ENCODE measurements around the gene AFAP1. TPM values are rescaled to one million over a fixed set of nuclear protein-coding genes. Genes with fewer than 3 reads are reported as not detected.

AFAP1 gene
- total RNA-seq, 1 donor from 2014 or later, result 27.8 TPM

DNA sequence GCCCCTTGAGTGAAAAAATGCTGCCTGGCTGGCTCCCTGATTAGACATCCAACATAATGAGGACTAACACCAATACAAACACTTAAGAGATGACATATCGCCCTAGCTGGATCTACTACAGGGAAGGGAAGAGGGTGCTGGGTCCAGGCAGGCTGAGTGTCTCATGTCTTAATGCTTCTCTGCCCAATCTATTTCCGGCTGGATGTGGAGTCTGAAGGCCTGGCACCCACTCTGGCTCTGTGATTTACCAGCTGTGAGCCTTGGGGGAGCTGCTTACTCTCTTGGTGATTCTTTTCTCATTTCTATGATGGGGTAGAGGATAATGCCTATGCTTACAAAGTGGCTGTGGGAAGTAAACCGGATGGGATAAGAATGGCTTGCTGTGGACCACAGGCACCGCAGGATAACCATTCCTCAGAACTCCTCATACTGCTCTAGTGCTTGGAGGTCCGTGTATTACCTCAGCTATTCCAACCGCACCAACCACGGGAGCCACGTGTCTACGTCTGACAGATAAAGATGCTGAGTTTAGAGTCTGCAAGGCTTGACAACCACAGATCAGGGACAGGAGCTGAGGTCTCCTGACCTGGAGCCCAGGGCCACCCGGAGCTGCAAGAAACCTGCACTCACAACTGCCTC, 161.7 kb downstream of the AFAP1 start:
- H3K27me3 Mint-ChIP-seq (ENCODE audit: unreplicated experiment), result peaks cover 4% of the 10 kb centered on the region
- H3K27ac Mint-ChIP-seq (ENCODE audit: unreplicated experiment), result no peak overlapping the region
- H3K36me3 Mint-ChIP-seq (ENCODE audit: low read depth, unreplicated experiment), result peaks cover 36% of the 10 kb centered on the region
- peaks cover 19% of the 10 kb centered on the region for H3K4me1 Mint-ChIP-seq (ENCODE audit: unreplicated experiment)
- TF ChIP-seq CTCF (IDR thresholded peaks at IDR 0.05; ENCODE audit: unreplicated experiment), result no peak
- no peaks in the 10 kb centered on the region for H3K9me3 Mint-ChIP-seq (ENCODE audit: unreplicated experiment)
- no peak for DNase-seq (ENCODE audit: low spot score)
- no peak overlapping the region for H3K4me3 Mint-ChIP-seq (ENCODE audit: unreplicated experiment)

DNA sequence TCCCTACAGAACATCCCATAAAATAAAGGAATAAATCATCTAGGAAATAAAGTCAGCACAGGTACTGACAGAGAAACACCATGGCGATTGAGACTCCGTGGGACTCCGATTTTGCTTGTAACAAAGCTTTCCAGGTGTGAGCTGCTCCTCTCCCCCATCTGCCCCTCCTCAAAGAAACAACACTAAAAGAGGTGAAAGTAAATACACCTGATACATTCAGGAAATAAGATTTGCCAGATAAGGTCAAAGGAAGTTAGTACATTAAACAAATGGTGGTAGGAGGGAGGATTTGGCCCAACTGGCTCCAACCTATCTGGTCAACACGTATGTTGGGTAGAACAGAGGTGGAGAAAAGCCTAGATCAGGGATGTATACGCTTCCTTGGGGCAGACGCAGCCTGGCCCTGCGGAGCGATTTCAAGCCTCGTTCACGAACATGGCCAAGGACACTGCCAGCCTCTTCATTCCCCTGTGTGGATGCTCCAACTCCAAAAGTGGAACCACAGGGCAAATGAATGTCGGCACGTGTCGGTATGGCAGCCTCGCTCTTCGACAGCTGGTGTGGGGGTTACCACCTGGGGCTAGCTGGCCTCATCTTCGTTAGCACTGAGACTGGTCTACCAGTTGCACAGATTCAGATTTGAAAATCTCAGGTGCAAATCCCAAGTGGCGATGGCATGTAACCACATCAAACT, 162.5 kb downstream of the AFAP1 start:
- TF ChIP-seq CTCF (IDR thresholded peaks at IDR 0.05; ENCODE audit: unreplicated experiment), result no peak
- H3K9me3 Mint-ChIP-seq (ENCODE audit: unreplicated experiment), result no peaks in the 10 kb centered on the region
- H3K27ac Mint-ChIP-seq (ENCODE audit: unreplicated experiment), result no peak overlapping the region
- H3K4me1 Mint-ChIP-seq (ENCODE audit: unreplicated experiment), result peaks cover 19% of the 10 kb centered on the region
- no peak for DNase-seq (ENCODE audit: low spot score)
- H3K4me3 Mint-ChIP-seq (ENCODE audit: unreplicated experiment), result no peak overlapping the region
- peaks cover 43% of the 10 kb centered on the region for H3K36me3 Mint-ChIP-seq (ENCODE audit: low read depth, unreplicated experiment)
- H3K27me3 Mint-ChIP-seq (ENCODE audit: unreplicated experiment), result peaks cover 7% of the 10 kb centered on the region

GRCh38 chr4:7775396-7775795, 164.3 kb downstream of the AFAP1 start:
- no peak overlapping the region for H3K27ac Mint-ChIP-seq (ENCODE audit: unreplicated experiment)
- H3K4me1 Mint-ChIP-seq (ENCODE audit: unreplicated experiment), result peaks cover 4% of the 10 kb centered on the region

GRCh38 chr4:7774301-7775294, 165.1 kb downstream of the AFAP1 start:
- Mint-ChIP-seq H3K4me1 (ENCODE audit: unreplicated experiment) (peaks cover 4% of the 10 kb centered on the region), H3K27me3 (ENCODE audit: unreplicated experiment) (peaks cover 9% of the 10 kb centered on the region), H3K9me3 (ENCODE audit: unreplicated experiment) (no peaks in the 10 kb centered on the region), H3K4me3 (ENCODE audit: unreplicated experiment) (no peak overlapping the region), H3K27ac (ENCODE audit: unreplicated experiment) (no peak overlapping the region), H3K36me3 (ENCODE audit: low read depth, unreplicated experiment) (peaks cover 64% of the 10 kb centered on the region)
- no peak for TF ChIP-seq CTCF (IDR thresholded peaks at IDR 0.05; ENCODE audit: unreplicated experiment)
- no peak for DNase-seq (ENCODE audit: low spot score)

More at GRCh38 chr4:7775396-7775795, 164.3 kb downstream of the AFAP1 start:
- Mint-ChIP-seq H3K9me3 (ENCODE audit: unreplicated experiment) (no peaks in the 10 kb centered on the region), H3K27me3 (ENCODE audit: unreplicated experiment) (peaks cover 7% of the 10 kb centered on the region), H3K4me3 (ENCODE audit: unreplicated experiment) (no peak overlapping the region), H3K36me3 (ENCODE audit: low read depth, unreplicated experiment) (peaks cover 56% of the 10 kb centered on the region)
- DNase-seq (ENCODE audit: low spot score), result no peak
- no peak for TF ChIP-seq CTCF (IDR thresholded peaks at IDR 0.05; ENCODE audit: unreplicated experiment)

Measured in endothelial cell (in vitro differentiated cells).